B cell (primary cell): ENCODE data around the gene PROSER1. TPM values are rescaled to one million over a fixed set of nuclear protein-coding genes. Genes with fewer than 3 reads are reported as not detected.

Experiments
- ATAC-seq: fragments of 200-7000 bp; cut with Tn5 transposase; one replicate; pipeline ENCODE4 v1.10.0; 2021; ENCODE audit warnings: low read depth, mild to moderate bottlenecking, moderate number of reproducible peaks, moderate library complexity
- CTCF ChIA-PET: fragments of 350-600 bp; sonication (Branson Sonifier 250); formaldehyde crosslinking; loops from one replicate; lab custom pipeline; 2021; ENCODE audit warnings: antibody characterized with exemption, inconsistent platforms; lab: Charles Lee
- POLR2A ChIA-PET: fragments of 350-600 bp; sonication (Branson Sonifier 250); formaldehyde crosslinking; loops from one replicate; lab custom pipeline; 2021; ENCODE audit warnings: antibody characterized with exemption; lab: Charles Lee
- DNase-seq: peaks from one replicate; pipeline ENCODE4 v3.0.0; 2013
- H2AFZ ChIP-seq: 2 replicates; pipeline ENCODE4 v1.6.1; 2012; ENCODE audit warnings: mild to moderate bottlenecking, low read depth, low read length; ENCODE audit not compliant: insufficient read depth, poor library complexity, severe bottlenecking
- H3K27ac ChIP-seq, 2 donors: 1 replicate in 1 of 2; 2 replicates in 1 of 2; pipeline ENCODE4 v1.5.1; 2012 to 2013; ENCODE audit warnings: low read length in 2 of 2, mild to moderate bottlenecking in 2 of 2, moderate library complexity in 1 of 2
- H3K27me3 ChIP-seq, 4 experiments: fragments of 200-600 bp in 1 of 4; sonication (generic) in 1 of 4; replicated peaks in 1 of 4; 1 replicate in 2 of 4; 2 replicates in 2 of 4; pipeline versions ENCODE4 v1.6.1 to v1.7.0; 2013 to 2016; ENCODE audit warnings: low read length in 3 of 4, mild to moderate bottlenecking in 2 of 4, mixed read lengths in 1 of 4, moderate library complexity in 1 of 4; ENCODE audit not compliant: insufficient read depth in 4 of 4, control insufficient read depth in 3 of 4; ENCODE audit errors: control extremely low read depth in 1 of 4
- H3K36me3 ChIP-seq, 2 experiments: replicated peaks in 1 of 2; 1 replicate in 1 of 2; 2 replicates in 1 of 2; pipeline versions ENCODE4 v1.6.1 to v1.7.1; 2013; ENCODE audit warnings: low read length in 1 of 2; ENCODE audit not compliant: insufficient read depth in 2 of 2, control insufficient read depth in 1 of 2; ENCODE audit errors: control extremely low read depth in 1 of 2, extremely low read depth in 1 of 2
- H3K4me1 ChIP-seq, 2 donors: fragments of 200-600 bp in 1 of 2; sonication (generic) in 1 of 2; 1 replicate in 1 of 2; 2 replicates in 1 of 2; pipeline versions ENCODE4 v1.5.1 to v1.6.1; 2013 to 2017; ENCODE audit warnings: low read length in 2 of 2; ENCODE audit not compliant: control insufficient read depth in 2 of 2, insufficient read depth in 2 of 2
- H3K4me2 ChIP-seq: replicated peaks from 2 replicates; pipeline ENCODE3; 2012; ENCODE audit warnings: mild to moderate bottlenecking, low read depth, low read length; ENCODE audit not compliant: poor library complexity, severe bottlenecking
- H3K4me3 ChIP-seq, 5 experiments: fragments of 200-600 bp in 1 of 5; sonication (generic) in 1 of 5; 1 replicate in 3 of 5; 2 replicates in 2 of 5; pipeline versions ENCODE4 v1.5.1 to v1.7.0; 2011 to 2016; ENCODE audit warnings: low read length in 4 of 5, mild to moderate bottlenecking in 4 of 5, low read depth in 2 of 5, control low read depth in 1 of 5, moderate library complexity in 1 of 5; ENCODE audit not compliant: insufficient read depth in 1 of 5; ENCODE audit errors: control extremely low read depth in 1 of 5, extremely low read depth in 1 of 5
- H3K79me2 ChIP-seq: fragments of 200-600 bp; sonication (generic); one replicate; pipeline ENCODE4 v1.6.0; 2016; ENCODE audit warnings: low read length; ENCODE audit not compliant: control insufficient read depth, insufficient read depth
- H3K9ac ChIP-seq: fragments of 200-600 bp; sonication (generic); 2 replicates; pipeline ENCODE4 v1.6.1; 2017; ENCODE audit warnings: mild to moderate bottlenecking, low read length, moderate library complexity
- H3K9me3 ChIP-seq, 3 donors: one replicate each; pipeline versions ENCODE4 v1.6.1 to v1.7.1; 2013; ENCODE audit warnings: low read length in 2 of 3; ENCODE audit not compliant: control insufficient read depth in 2 of 3, insufficient read depth in 1 of 3; ENCODE audit errors: control extremely low read depth in 1 of 3
- H4K20me1 ChIP-seq: 2 replicates; pipeline ENCODE4 v1.6.0; 2012; ENCODE audit warnings: mild to moderate bottlenecking, low read length; ENCODE audit not compliant: insufficient read depth, control insufficient read depth, poor library complexity, severe bottlenecking
- H3K27ac Mint-ChIP-seq: one replicate; pipeline ENCODE4 v1.8.0; 2021; ENCODE audit warnings: mixed read lengths
- H3K27me3 Mint-ChIP-seq: one replicate; pipeline ENCODE4 v1.8.0; 2021; ENCODE audit warnings: mixed read lengths
- H3K4me1 Mint-ChIP-seq: one replicate; pipeline ENCODE4 v1.8.0; 2021; ENCODE audit warnings: mixed read lengths
- H3K4me3 Mint-ChIP-seq: one replicate; pipeline ENCODE4 v1.8.0; 2021; ENCODE audit warnings: mixed read lengths
- H3K9me3 Mint-ChIP-seq: one replicate; pipeline ENCODE4 v1.8.0; 2022; ENCODE audit warnings: mixed read lengths; ENCODE audit not compliant: insufficient read depth
- CTCF ChIP-seq: fragments of 200-600 bp; IDR thresholded peaks from one replicate; pipeline ENCODE4 v1.8.0; 2022; ENCODE audit warnings: antibody characterized with exemption, mild to moderate bottlenecking
- EZH2 ChIP-seq: IDR thresholded peaks from 2 replicates; pipeline ENCODE4 v1.6.1; 2012; ENCODE audit warnings: borderline replicate concordance, low read depth, mild to moderate bottlenecking, moderate library complexity, low read length; ENCODE audit not compliant: insufficient read depth, poor library complexity, severe bottlenecking
- WGBS: methylation state at CpG from one replicate; pipeline ENCODE4 v1.1.5; 2013; ENCODE audit warnings: missing lambda C conversion rate; ENCODE audit not compliant: insufficient coverage; 5-methylcytosine and 5-hydroxymethylcytosine counted together
- intact Hi-C: fragments of 100-400 bp; cut with micrococcal nuclease; formaldehyde crosslinking; loops from one replicate; pipeline ENCODE4 v1.10.0; 2022
- polyA plus RNA-seq: library from polyadenylated mRNA; depleted of rRNA; stranded (reverse); fragments of >200 nt; gene quantifications from 2 replicates; pipeline ENCODE4 v1.2.3, GENCODE V29; 2012
- total RNA-seq, 2 donors: library from RNA; stranded (reverse); fragments of 120-200 nt in 1 of 2; gene quantifications; 1 replicate in 1 of 2; 2 replicates in 1 of 2; pipeline versions ENCODE4 v1.2.3 to v1.2.4, GENCODE V29; 2013 to 2022

PROSER1 gene
- total and polyA plus RNA-seq, 2 donors (not counting 1 experiment from before 2014, with no cell fraction given): 18.1 to 63.5 TPM

GRCh38 chr13:39062004-39062403, 24.1 kb upstream of the PROSER1 start:
- Mint-ChIP-seq H3K27me3 (no peaks in the 10 kb centered on the region), H3K27ac (no peak overlapping the region), H3K9me3 (no peaks in the 10 kb centered on the region), H3K4me3 (no peak overlapping the region), H3K4me1 (peaks cover 22% of the 10 kb centered on the region)
- TF ChIP-seq EZH2: no peak
- TF ChIP-seq CTCF: no peak
- no peak for DNase-seq
- no peak overlapping the region for H3K27ac ChIP-seq
- no peak overlapping the region for H3K4me3 ChIP-seq
- POLR2A ChIA-PET: no interaction called here
- intact Hi-C loops: no loop called here
- peaks cover 9% of the 10 kb centered on the region for H3K79me2 ChIP-seq
- peaks cover 0 to 3% of the 10 kb centered on the region in 2 experiments for H3K36me3 ChIP-seq
- no peak overlapping the region for H3K4me2 ChIP-seq
- no peak overlapping the region for H2AFZ ChIP-seq
- no peak for ATAC-seq
- H3K27me3 ChIP-seq: no peaks in the 10 kb centered on the region
- H3K4me1 ChIP-seq: no peaks in the 10 kb centered on the region
- 93% methylated on average over 4 of the region's 4 CpGs for WGBS
- no peak overlapping the region for H3K9ac ChIP-seq
- CTCF ChIA-PET: no interaction called here
- no peaks in the 10 kb centered on the region for H4K20me1 ChIP-seq
- H3K9me3 ChIP-seq: peaks cover 0 to 1% (median 0%) of the 10 kb centered on the region in 3 donors

GRCh38 chr13:39058040-39058439, 20.2 kb upstream of the PROSER1 start:
- no peaks in the 10 kb centered on the region for H3K27me3 Mint-ChIP-seq
- ChIA-PET CTCF (no interaction called here), POLR2A (no interaction called here)
- no peaks in the 10 kb centered on the region for H3K27me3 ChIP-seq
- H2AFZ ChIP-seq: no peak overlapping the region
- no peaks in the 10 kb centered on the region for H3K9me3 Mint-ChIP-seq
- H3K27ac ChIP-seq: no peak overlapping the region
- DNase-seq (no peak), ATAC-seq (no peak)
- H4K20me1 ChIP-seq: no peaks in the 10 kb centered on the region
- H3K4me1 Mint-ChIP-seq: peaks cover 30% of the 10 kb centered on the region
- H3K79me2 ChIP-seq: peaks cover 9% of the 10 kb centered on the region
- no peaks in the 10 kb centered on the region for H3K9me3 ChIP-seq
- no peak overlapping the region for H3K4me2 ChIP-seq
- no peak overlapping the region for H3K4me3 ChIP-seq
- peaks cover 0 to 3% of the 10 kb centered on the region in 2 experiments for H3K36me3 ChIP-seq
- intact Hi-C loops: no loop called here
- TF ChIP-seq CTCF: no peak
- no peak for TF ChIP-seq EZH2
- H3K4me1 ChIP-seq: no peaks in the 10 kb centered on the region
- no peak overlapping the region for H3K4me3 Mint-ChIP-seq
- H3K27ac Mint-ChIP-seq: no peak overlapping the region
- no peak overlapping the region for H3K9ac ChIP-seq
